K562 (cell line): Measurements from ENCODE around the gene OR2B2. TPM values are rescaled to one million over a fixed set of nuclear protein-coding genes. Genes with fewer than 3 reads are reported as not detected.

Experiments used
- ARID4B ChIP-seq: sonication (generic); formaldehyde crosslinking; IDR thresholded peaks from 2 replicates; pipeline ENCODE4 v1.8.0; 2022; ENCODE audit warnings: mild to moderate bottlenecking, missing genetic modification reagents
- MNT ChIP-seq, 2 experiments: fragments of 450-650 bp; conservative IDR thresholded peaks; 2 replicates each; pipeline ENCODE4 v1.6.1; 2017; ENCODE audit warnings: mild to moderate bottlenecking in 2 of 2, moderate library complexity in 2 of 2
- SRSF7 ChIP-seq: fragments of 200-400 bp; formaldehyde crosslinking; optimal IDR thresholded peaks from 2 replicates; pipeline ENCODE3; 2017; ENCODE audit warnings: mild to moderate bottlenecking, low read depth, low read length
- polyA plus RNA-seq, 8 experiments: library from polyadenylated mRNA; depleted of rRNA in 4 of 8; stranded (reverse) in 5 of 8; unstranded in 3 of 8; fragments of >200 nt; fragmentation: Nextera tagmentation in 2 of 8; fragmentation: Illumina TruSeq in 1 of 8; extraction: Ambion mirVana in 2 of 8; extraction: Trizol in 1 of 8; gene quantifications; 2 replicates each; pipeline versions ENCODE4 v1.2.1 to v1.2.3, GENCODE V29; 2011 to 2014; ENCODE audit warnings: inconsistent platforms in 1 of 8, missing spikeins in 1 of 8
- small RNA-seq: library from RNA; depleted of rRNA; stranded (forward); fragments of <200 nt; gene quantifications from one replicate; pipeline ENCODE3, GENCODE V24; 2014
- total RNA-seq, 7 experiments: library from RNA; depleted of rRNA in 6 of 7; stranded (reverse); fragments of >200 nt in 6 of 7; fragmentation: Illumina TruSeq in 2 of 7; extraction: Trizol in 2 of 7; gene quantifications; 2 replicates each; pipeline versions ENCODE4 v1.2.1 to v1.2.3, GENCODE V29; 2011 to 2021; ENCODE audit warnings: low replicate concordance in 1 of 7

Gene OR2B2
- total and polyA plus RNA-seq, 9 of the 15 experiments (the other 6 are each of a cell fraction or from before 2014, with no cell fraction given) = 0.24 TPM; not detected in 8

- TF ChIP-seq ARID4B (CRISPR knock-in tag) (no peak), MNT (conservative IDR thresholded peaks at IDR 0.05) (peak in 1 of 2 experiments; percentile 15; a peak in 1 of 4 replicates), SRSF7 (no peak)
These were observed 50.8 kb downstream of the OR2B2 start (continued) for GRCh38 chr6:27861276-27861840.

Small RNA genes within 50 kb of the gene (small RNA-seq; reads per million reads assigned to genes)
- not detected for gene RNU7-26P

Other genes with a start within 250 kb of the OR2B2 start
- gene OR2B6, start 44.8 kb upstream of the OR2B2 start, total RNA-seq (2014; rRNA removed) = 2.3 and 4.3 TPM in 2 replicates
- 6.4 and 8.3 TPM in 2 replicates for gene OR2B6, start 44.8 kb upstream of the OR2B2 start, total RNA-seq (2014; rRNA removed; fragmentation: Illumina TruSeq; extraction: Trizol)
- gene OR2B6, start 44.8 kb upstream of the OR2B2 start, total RNA-seq (2015; rRNA removed; fragmentation: Illumina TruSeq; extraction: Trizol) = 3.2 and 4.0 TPM in 2 replicates
- gene OR2B6, start 44.8 kb upstream of the OR2B2 start, total RNA-seq (2021) = 4.2 and 4.4 TPM in 2 replicates
- gene OR2B6, start 44.8 kb upstream of the OR2B2 start, polyA plus RNA-seq (2011; rRNA removed) = 18.7 and 24.2 TPM in 2 replicates
- 8.7 and 12.0 TPM in 2 replicates for gene OR2B6, start 44.8 kb upstream of the OR2B2 start, polyA plus RNA-seq (2014; fragmentation: Illumina TruSeq; extraction: Trizol)
- gene OR2B6, start 44.8 kb upstream of the OR2B2 start, polyA plus RNA-seq (2014; fragmentation: Nextera tagmentation; extraction: Ambion mirVana) = 1 to 10 TPM; 1.9 to 2.4 TPM
- 11.7 and 15.2 TPM in 2 replicates for gene OR2B6, start 44.8 kb upstream of the OR2B2 start, polyA plus RNA-seq (2014; rRNA removed)
- 1.2 and 1.5 TPM in 2 replicates for gene ZNF165, start 168.2 kb upstream of the OR2B2 start, total RNA-seq (2014; rRNA removed)
- 1.7 and 2.1 TPM in 2 replicates for gene ZNF165, start 168.2 kb upstream of the OR2B2 start, total RNA-seq (2014; rRNA removed; fragmentation: Illumina TruSeq; extraction: Trizol)
- 2.1 and 2.3 TPM in 2 replicates for gene ZNF165, start 168.2 kb upstream of the OR2B2 start, total RNA-seq (2015; rRNA removed; fragmentation: Illumina TruSeq; extraction: Trizol)
- gene ZNF165, start 168.2 kb upstream of the OR2B2 start, total RNA-seq (2021) = 1.1 and 1.2 TPM in 2 replicates
- gene ZNF165, start 168.2 kb upstream of the OR2B2 start, polyA plus RNA-seq (2011; rRNA removed) = 1.0 and 1.2 TPM in 2 replicates
- 1.0 and 1.3 TPM in 2 replicates for gene ZNF165, start 168.2 kb upstream of the OR2B2 start, polyA plus RNA-seq (2014; fragmentation: Illumina TruSeq; extraction: Trizol)
- gene ZNF165, start 168.2 kb upstream of the OR2B2 start, polyA plus RNA-seq (2014; fragmentation: Nextera tagmentation; extraction: Ambion mirVana) = 1 to 10 TPM; 2.5 to 3.6 TPM
- 0.82 and 1.2 TPM in 2 replicates for gene ZNF165, start 168.2 kb upstream of the OR2B2 start, polyA plus RNA-seq (2014; rRNA removed)
- not detected in 2 replicates for gene ZSCAN16, start 212.2 kb upstream of the OR2B2 start, total RNA-seq (2014; rRNA removed)
- gene ZSCAN16, start 212.2 kb upstream of the OR2B2 start, total RNA-seq (2014; rRNA removed; fragmentation: Illumina TruSeq; extraction: Trizol) = not detected in 2 replicates
- not detected in 2 replicates for gene ZSCAN16, start 212.2 kb upstream of the OR2B2 start, total RNA-seq (2015; rRNA removed; fragmentation: Illumina TruSeq; extraction: Trizol)
- not detected in 2 replicates for gene ZSCAN16, start 212.2 kb upstream of the OR2B2 start, total RNA-seq (2021)
- gene ZSCAN16, start 212.2 kb upstream of the OR2B2 start, polyA plus RNA-seq (2011; rRNA removed) = 0.20 TPM in 1 of 2 replicates, not detected in the other
- not detected in 2 replicates for gene ZSCAN16, start 212.2 kb upstream of the OR2B2 start, polyA plus RNA-seq (2014; fragmentation: Illumina TruSeq; extraction: Trizol)
- under 1 TPM in 1 of 2 experiments, not detected in 1; 0.08 TPM for gene ZSCAN16, start 212.2 kb upstream of the OR2B2 start, polyA plus RNA-seq (2014; fragmentation: Nextera tagmentation; extraction: Ambion mirVana)
- not detected in 2 replicates for gene ZSCAN16, start 212.2 kb upstream of the OR2B2 start, polyA plus RNA-seq (2014; rRNA removed)
- gene ZKSCAN8, start 229.5 kb upstream of the OR2B2 start, total RNA-seq (2014; rRNA removed) = 12.4 and 15.4 TPM in 2 replicates
- 21.7 and 25.3 TPM in 2 replicates for gene ZKSCAN8, start 229.5 kb upstream of the OR2B2 start, total RNA-seq (2014; rRNA removed; fragmentation: Illumina TruSeq; extraction: Trizol)
- gene ZKSCAN8, start 229.5 kb upstream of the OR2B2 start, total RNA-seq (2015; rRNA removed; fragmentation: Illumina TruSeq; extraction: Trizol) = 21.4 and 21.7 TPM in 2 replicates
- gene ZKSCAN8, start 229.5 kb upstream of the OR2B2 start, total RNA-seq (2021) = 26.7 and 29.9 TPM in 2 replicates
- gene ZKSCAN8, start 229.5 kb upstream of the OR2B2 start, polyA plus RNA-seq (2011; rRNA removed) = 22.1 and 40.4 TPM in 2 replicates
- 35.5 and 37.7 TPM in 2 replicates for gene ZKSCAN8, start 229.5 kb upstream of the OR2B2 start, polyA plus RNA-seq (2014; fragmentation: Illumina TruSeq; extraction: Trizol)
- 1 to 10 TPM; 3.3 to 7.1 TPM for gene ZKSCAN8, start 229.5 kb upstream of the OR2B2 start, polyA plus RNA-seq (2014; fragmentation: Nextera tagmentation; extraction: Ambion mirVana)
- 21.8 and 24.4 TPM in 2 replicates for gene ZKSCAN8, start 229.5 kb upstream of the OR2B2 start, polyA plus RNA-seq (2014; rRNA removed)